ENCODE data around the gene PCSK1N.

GRCh38 chrX:48824066-48824465 lies 11.3 kb downstream of the PCSK1N start:
- TF ChIP-seq CTCF (IDR thresholded peaks at IDR 0.05; ENCODE audit: insufficient read depth, low read length): no peak
- no peak for TF ChIP-seq POLR2AphosphoS5 (IDR thresholded peaks at IDR 0.05; ENCODE audit: low read depth)
- no peak for TF ChIP-seq SPI1 (IDR thresholded peaks at IDR 0.05; ENCODE audit: borderline replicate concordance, low read depth)
- no peak for TF ChIP-seq GABPA (IDR thresholded peaks at IDR 0.05; ENCODE audit: low read depth)
- no peak for TF ChIP-seq REST (IDR thresholded peaks at IDR 0.05; ENCODE audit: insufficient replicate concordance, low read depth)

Measured in HL-60 (cell line).